ENCODE data around the gene ITFG1.
"Not testable (repeated sequence)": the region's sequence is repeated elsewhere in the genome, so short reads cannot be mapped to it uniquely, and the experiment has no call there.

ITFG1 gene

GRCh38 chr16:47416869-47417268 is 44.0 kb downstream of the ITFG1 start:
- DNase-seq (ENCODE audit: low read depth in 2 of 2) = no peak

DNA sequence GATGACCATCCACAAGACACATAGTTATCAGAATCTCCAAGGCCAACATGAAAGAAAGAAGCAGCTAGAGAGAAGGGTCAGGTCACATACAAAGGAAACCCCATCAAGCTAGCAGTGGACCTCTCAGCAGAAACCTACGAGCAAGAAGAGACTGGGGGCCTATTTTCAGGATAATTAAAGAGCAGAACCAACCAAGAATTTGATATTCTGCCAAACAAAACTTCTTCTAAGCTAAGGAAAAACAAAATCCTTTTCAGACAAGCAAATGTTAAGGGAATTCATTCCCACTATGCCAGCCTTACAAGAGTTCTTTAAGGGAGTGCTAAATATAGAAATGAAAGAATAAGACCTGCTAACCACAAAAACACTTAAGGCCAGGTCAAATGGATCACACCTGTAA is 47.8 kb downstream of the ITFG1 start:
- no peak for DNase-seq (ENCODE audit: low read depth in 2 of 2)

GRCh38 chr16:47408491-47408890 is 52.4 kb downstream of the ITFG1 start:
- DNase-seq (ENCODE audit: low read depth in 2 of 2) = no peak

GRCh38 chr16:47395733-47396498 is 64.9 kb downstream of the ITFG1 start:
- DNase-seq (ENCODE audit: low read depth in 2 of 2) = no peak

- DNase-seq (ENCODE audit: low read depth in 2 of 2) = no peak
Observed at GRCh38 chr16:47392081-47392480, 68.8 kb downstream of the ITFG1 start.

DNA sequence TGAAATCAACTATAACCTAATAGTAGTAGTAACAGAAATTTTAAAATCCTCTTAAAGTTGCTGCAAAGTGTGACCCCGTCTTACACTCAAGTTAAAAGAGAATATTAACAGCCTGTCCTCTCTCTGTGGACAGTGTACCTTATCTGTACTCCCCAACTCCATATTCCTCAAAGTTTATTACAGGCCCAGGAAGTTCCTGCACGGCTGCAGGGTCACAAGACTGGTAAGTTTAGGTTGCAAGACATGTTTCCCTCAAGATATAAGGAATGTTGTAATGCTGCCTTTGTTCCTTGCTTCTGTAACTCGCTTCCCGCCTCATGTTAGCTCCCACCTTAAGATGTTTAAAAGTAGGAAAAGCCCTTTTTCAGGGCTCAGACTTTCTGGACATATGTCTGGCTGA is 72.2 kb downstream of the ITFG1 start:
- no peak for DNase-seq (ENCODE audit: low read depth in 2 of 2)

- no peak for DNase-seq (ENCODE audit: low read depth in 2 of 2)
Observed at GRCh38 chr16:47387026-47387734, 73.7 kb downstream of the ITFG1 start.

DNA sequence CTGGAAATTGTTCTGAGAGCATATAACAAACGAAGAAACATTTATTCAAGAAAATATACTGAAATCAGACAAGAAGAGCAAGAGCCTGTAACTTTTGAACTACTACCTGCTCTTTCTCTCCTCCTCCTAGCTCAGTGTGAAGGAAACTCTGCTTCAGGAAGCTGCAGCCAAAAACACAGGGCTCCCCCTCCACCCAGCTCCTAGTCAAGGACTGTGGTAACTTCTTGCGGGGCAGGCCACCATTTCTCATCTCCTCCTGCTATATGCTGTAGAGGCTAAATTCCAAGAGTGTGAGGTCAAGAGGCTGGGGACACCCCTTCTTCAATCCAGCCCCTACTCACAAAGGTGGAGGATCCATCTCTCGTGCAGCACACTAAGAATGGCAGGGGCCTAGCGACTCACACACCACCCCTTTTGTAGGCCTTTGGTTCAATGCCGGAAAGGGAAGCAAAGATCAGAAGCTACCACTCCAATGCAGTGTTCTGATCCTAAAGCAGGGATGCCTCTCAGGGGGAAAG is 74.6 kb downstream of the ITFG1 start:
- no peak for DNase-seq (ENCODE audit: low read depth in 2 of 2)

GRCh38 chr16:47382362-47382761 is 78.5 kb downstream of the ITFG1 start:
- DNase-seq (ENCODE audit: low read depth in 2 of 2) = no peak

DNA sequence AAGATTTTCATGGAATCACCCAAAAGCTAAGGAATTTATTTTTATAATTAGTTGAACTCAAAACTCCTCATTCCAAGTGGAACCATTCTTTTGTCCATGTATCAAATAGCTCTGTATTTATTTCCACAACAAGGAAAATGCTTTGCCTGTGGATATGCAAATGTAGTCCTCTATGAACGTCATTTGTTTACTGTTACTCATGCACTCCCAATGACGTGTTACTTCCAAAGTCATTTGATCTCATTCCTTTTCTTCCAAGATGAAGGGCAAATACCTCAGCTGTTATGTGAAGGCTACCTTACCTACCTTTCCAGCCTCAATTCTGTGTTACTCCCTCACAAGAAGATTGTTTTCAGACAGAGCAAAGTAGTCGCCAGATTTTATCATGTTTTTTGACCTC is 83.7 kb downstream of the ITFG1 start:
- no peak for DNase-seq (ENCODE audit: low read depth in 2 of 2)

DNA sequence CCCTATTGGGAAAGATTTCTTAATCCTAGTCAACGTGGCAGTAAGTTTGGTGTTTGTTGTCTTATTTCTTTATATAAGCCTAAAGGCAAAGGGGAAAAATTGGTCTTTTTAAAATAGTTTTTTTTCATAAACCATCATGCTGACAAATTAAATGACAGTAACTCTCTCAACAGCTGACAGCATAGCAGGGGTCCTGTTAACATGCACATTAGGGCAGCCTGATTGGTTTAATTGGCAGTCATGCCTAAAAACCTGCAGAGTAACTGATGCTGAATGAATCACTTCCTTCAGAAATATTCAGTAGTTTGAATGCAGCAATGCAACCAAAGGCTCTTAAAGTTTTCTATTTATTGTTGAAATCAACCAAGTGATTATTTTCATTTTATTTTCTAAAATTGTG is 85.4 kb downstream of the ITFG1 start:
- DNase-seq (ENCODE audit: low read depth in 2 of 2) = no peak

- DNase-seq (ENCODE audit: low read depth in 2 of 2) = no peak
Observed at GRCh38 chr16:47374629-47375028, 86.2 kb downstream of the ITFG1 start.

- no peak for DNase-seq (ENCODE audit: low read depth in 2 of 2)
Observed at GRCh38 chr16:47371271-47372014, 89.4 kb downstream of the ITFG1 start.

GRCh38 chr16:47370536-47370935 is 90.3 kb downstream of the ITFG1 start:
- DNase-seq (ENCODE audit: low read depth in 2 of 2) = no peak

DNA sequence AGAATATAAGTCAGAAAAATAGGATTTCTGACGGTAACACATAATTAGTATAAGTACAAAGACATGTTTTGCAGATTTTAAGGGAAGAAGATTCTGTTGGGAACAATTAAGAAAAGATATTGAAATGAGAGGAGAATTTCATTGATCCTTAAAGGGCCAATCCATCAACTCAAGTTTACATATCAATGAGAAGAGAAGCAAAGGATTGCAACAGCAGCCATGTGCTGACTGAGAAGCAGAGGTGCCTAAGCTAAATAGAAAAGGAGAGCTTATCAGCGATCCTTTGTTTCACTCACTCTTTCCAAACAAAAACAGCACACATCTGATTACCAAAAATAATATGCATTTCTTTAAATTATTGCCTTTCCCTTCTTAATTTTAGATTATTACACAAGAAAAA is 94.6 kb downstream of the ITFG1 start:
- DNase-seq (ENCODE audit: low read depth in 2 of 2) = no peak

DNA sequence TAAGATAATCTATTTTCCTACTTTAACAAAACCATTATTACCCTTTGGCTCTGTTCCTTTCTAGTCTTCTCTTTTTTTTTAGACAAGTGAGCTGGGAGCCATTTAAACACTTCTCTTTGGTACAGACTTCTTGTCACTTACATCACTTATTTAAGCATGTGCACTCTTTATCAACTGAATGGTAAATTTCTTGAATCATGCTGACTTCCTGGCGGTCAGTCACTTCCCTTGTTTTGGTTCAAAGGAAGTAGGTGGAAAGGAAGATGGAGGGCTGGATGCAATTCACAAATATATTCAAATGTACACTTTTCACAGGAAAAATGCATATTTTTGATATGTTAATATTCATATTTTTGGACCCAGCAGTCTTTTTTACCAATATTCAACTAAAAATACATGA is 97.1 kb downstream of the ITFG1 start:
- DNase-seq (ENCODE audit: low read depth in 2 of 2) = no peak

DNA sequence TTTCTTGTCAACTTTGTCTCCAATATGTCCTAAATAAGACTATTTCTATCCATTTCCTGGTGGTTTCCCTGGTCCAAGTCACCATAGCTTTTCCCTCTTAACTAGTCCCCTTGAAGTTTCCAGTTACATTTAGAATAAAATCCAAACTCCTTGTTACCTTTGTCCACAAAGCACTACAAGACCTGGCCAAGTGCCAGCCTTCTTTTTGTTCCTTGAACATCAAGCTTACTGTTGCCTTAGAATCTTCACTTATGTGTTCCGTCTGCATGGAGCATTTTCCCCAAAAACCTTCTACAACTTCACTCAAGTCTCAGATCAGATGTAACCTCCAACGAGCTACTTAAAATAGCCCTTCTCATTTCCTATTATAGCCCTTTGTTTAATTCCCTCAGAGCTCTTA is 101.4 kb downstream of the ITFG1 start:
- DNase-seq (ENCODE audit: low read depth in 2 of 2) = no peak

DNA sequence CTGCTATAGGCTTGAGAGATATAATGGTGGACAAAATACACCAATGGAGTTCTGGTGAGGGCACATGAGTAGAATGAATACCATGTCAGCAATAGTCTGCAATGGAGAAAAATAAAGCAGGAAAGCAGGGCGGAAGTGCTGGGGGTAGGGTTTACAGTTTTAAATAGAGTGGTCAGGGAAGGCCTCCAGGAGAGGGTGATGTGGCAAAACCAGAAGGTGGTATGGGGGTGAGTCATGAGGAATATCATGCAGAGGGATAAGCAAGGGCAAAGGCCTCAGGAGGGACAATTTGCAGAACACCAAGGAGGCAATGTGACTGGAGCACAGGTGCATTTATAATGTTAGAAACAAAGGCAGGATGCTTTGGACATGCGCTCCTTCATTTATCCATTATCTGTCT is 102.0 kb downstream of the ITFG1 start:
- DNase-seq (ENCODE audit: low read depth in 2 of 2) = no peak

GRCh38 chr16:47349029-47349428 is 111.8 kb downstream of the ITFG1 start:
- DNase-seq (ENCODE audit: low read depth in 2 of 2) = not testable (repeated sequence)

DNA sequence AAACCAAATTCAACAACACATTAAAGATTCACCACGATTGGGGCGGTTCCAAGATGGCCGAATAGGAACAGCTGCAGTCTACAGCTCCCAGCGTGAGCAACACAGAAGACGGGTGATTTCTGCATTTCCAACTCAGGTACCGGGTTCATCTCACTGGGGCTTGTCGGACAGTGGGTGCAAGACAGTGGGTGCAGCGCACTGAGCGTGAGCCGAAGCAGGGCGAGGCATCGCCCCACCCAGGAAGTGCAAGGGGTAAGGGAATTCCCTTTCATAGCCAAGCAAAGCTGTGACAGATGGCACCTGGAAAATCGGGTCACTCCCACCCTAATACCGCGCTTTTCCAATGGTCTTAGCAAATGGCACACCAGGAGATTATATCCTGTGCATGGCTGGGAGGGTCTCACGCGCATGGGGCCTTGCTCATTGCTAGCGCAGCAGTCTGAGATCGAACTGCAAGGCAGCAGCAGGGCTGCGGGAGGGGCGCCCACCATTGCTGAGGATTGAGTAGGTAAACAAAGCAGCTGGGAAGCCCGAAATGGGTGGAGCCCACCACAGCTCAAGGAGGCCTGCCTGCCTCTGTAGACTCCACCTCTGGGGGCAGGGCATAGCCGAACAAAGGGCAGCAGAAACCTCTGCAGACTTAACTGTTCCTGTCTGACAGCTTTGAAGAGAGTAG is 113.7 kb downstream of the ITFG1 start:
- not testable (repeated sequence) for DNase-seq (ENCODE audit: low read depth in 2 of 2)

DNA sequence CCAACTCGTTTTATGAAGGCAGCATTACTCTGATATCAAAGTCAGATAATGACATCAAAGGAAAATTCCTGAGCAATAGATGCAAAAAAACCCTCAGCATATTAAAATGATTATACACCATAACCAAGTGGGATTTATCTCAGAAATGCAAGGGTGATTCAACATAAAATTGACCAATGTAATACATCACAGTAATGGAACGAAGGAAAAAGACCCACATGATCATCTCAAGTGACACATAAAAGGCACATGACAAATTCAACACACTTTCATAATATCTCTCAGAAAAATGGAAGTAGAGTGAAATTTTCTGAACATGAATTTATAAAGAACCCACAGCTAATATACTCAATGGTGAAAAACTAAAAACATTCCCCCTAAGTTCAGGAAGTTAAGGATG is 118.8 kb downstream of the ITFG1 start:
- no peak for DNase-seq (ENCODE audit: low read depth in 2 of 2)

- DNase-seq (ENCODE audit: low read depth in 2 of 2) = not testable (repeated sequence)
Observed at GRCh38 chr16:47330562-47330961, 130.3 kb downstream of the ITFG1 start.
